Neural cell (in vitro differentiated cells): Measurements from ENCODE around the gene RECQL. TPM values are rescaled to one million over a fixed set of nuclear protein-coding genes. Genes with fewer than 3 reads are reported as not detected.

Experiments
- H2AFZ ChIP-seq: fragments of 200-600, 300-800 bp; sonication (generic), shearing (Covaris generic); 2 replicates; pipeline ENCODE4 v1.6.0; 2014; ENCODE audit warnings: low read depth, mild to moderate bottlenecking, antibody characterized with exemption, low read length, moderate library complexity
- H3F3A ChIP-seq: fragments of 200-600 bp; shearing (Covaris generic); 2 replicates; pipeline ENCODE4 v1.6.1; 2016; ENCODE audit warnings: mild to moderate bottlenecking, moderate library complexity, mixed read lengths, antibody characterized with exemption, low read length; ENCODE audit not compliant: insufficient read depth, poor library complexity, severe bottlenecking
- H3K27ac ChIP-seq: fragments of 200-600, 300-800 bp; sonication (generic), shearing (Covaris generic); 2 replicates; pipeline ENCODE4 v1.5.1; 2014; ENCODE audit warnings: mild to moderate bottlenecking, low read length, moderate library complexity
- H3K27me3 ChIP-seq: fragments of 300-800, 200-600 bp; sonication (generic), shearing (Covaris generic); 2 replicates; pipeline ENCODE4 v1.6.0; 2014; ENCODE audit warnings: mild to moderate bottlenecking, low read depth, low read length, moderate library complexity; ENCODE audit not compliant: insufficient read depth
- H3K36me3 ChIP-seq: fragments of 300-800, 200-600 bp; sonication (generic), shearing (Covaris generic); 2 replicates; pipeline ENCODE4 v1.5.1; 2014; ENCODE audit warnings: mild to moderate bottlenecking, antibody characterized with exemption, low read length, moderate library complexity; ENCODE audit not compliant: insufficient read depth
- H3K4me2 ChIP-seq: fragments of 300-800, 200-600 bp; sonication (generic), shearing (Covaris generic); 2 replicates; pipeline ENCODE4 v1.6.0; 2014; ENCODE audit warnings: mild to moderate bottlenecking, low read length
- H3K4me3 ChIP-seq: fragments of 300-800, 200-600 bp; sonication (generic), shearing (Covaris generic); 2 replicates; pipeline ENCODE4 v1.5.1; 2014; ENCODE audit warnings: mild to moderate bottlenecking, low read length, moderate library complexity
- H3K79me2 ChIP-seq: fragments of 200-600 bp; shearing (Covaris generic); replicated peaks from 2 replicates; pipeline ENCODE4 v1.6.0; 2014; ENCODE audit warnings: mild to moderate bottlenecking, low read length, moderate library complexity; ENCODE audit not compliant: insufficient read depth
- H3K9ac ChIP-seq: fragments of 300-800, 200-600 bp; sonication (generic), shearing (Covaris generic); 2 replicates; pipeline ENCODE4 v1.6.1; 2016; ENCODE audit warnings: mild to moderate bottlenecking, low read length, mixed read lengths
- H3K9me2 ChIP-seq: fragments of 200-600 bp; shearing (Covaris generic); 2 replicates; pipeline ENCODE4 v1.6.1; 2016; ENCODE audit warnings: mild to moderate bottlenecking, low read length, mixed read lengths; ENCODE audit not compliant: insufficient read depth
- H3K9me3 ChIP-seq: fragments of 200-600, 300-800 bp; sonication (generic), shearing (Covaris generic); 2 replicates; pipeline ENCODE4 v1.6.1; 2016; ENCODE audit warnings: mild to moderate bottlenecking, mixed run types, low read length, moderate library complexity, mixed read lengths
- H4K20me1 ChIP-seq: fragments of 200-600 bp; shearing (Covaris generic); 2 replicates; pipeline ENCODE4 v1.6.1; 2016; ENCODE audit warnings: mild to moderate bottlenecking, mixed run types; ENCODE audit not compliant: insufficient read depth
- EP300 ChIP-seq: fragments of 450-650 bp; conservative IDR thresholded peaks from 2 replicates; pipeline ENCODE4 v1.6.1; 2014; ENCODE audit warnings: antibody characterized with exemption, mild to moderate bottlenecking, moderate library complexity; ENCODE audit not compliant: poor library complexity, severe bottlenecking
- EZH2 ChIP-seq: fragments of 200-600, 300-800 bp; shearing (Covaris generic), sonication (generic); IDR thresholded peaks from 2 replicates; pipeline ENCODE4 v1.6.1; 2014; ENCODE audit warnings: antibody characterized with exemption, low read length, borderline replicate concordance, mild to moderate bottlenecking; ENCODE audit not compliant: insufficient read depth, poor library complexity, severe bottlenecking
- MXI1 ChIP-seq: fragments of 450-650 bp; conservative IDR thresholded peaks from 2 replicates; pipeline ENCODE4 v1.6.1; 2014; ENCODE audit warnings: antibody characterized with exemption, mild to moderate bottlenecking; ENCODE audit not compliant: poor library complexity, severe bottlenecking
- POLR2AphosphoS5 ChIP-seq: IDR thresholded peaks from 2 replicates; pipeline ENCODE4 v1.6.1; 2012
- RAD21 ChIP-seq: fragments of 450-650 bp; conservative IDR thresholded peaks from 2 replicates; pipeline ENCODE4 v1.6.1; 2014; ENCODE audit warnings: antibody characterized with exemption, mild to moderate bottlenecking, moderate library complexity
- SMC3 ChIP-seq: fragments of 450-650 bp; conservative IDR thresholded peaks from 2 replicates; pipeline ENCODE4 v1.6.1; 2014; ENCODE audit warnings: antibody characterized with exemption, mild to moderate bottlenecking, moderate library complexity; ENCODE audit not compliant: poor library complexity
- TAF1 ChIP-seq: IDR thresholded peaks from 2 replicates; pipeline ENCODE4 v1.6.1; 2012; ENCODE audit warnings: low read depth
- polyA plus RNA-seq: library from polyadenylated mRNA; depleted of rRNA; stranded (reverse); fragments of >200 nt; gene quantifications from 2 replicates; pipeline ENCODE4 v1.2.3, GENCODE V29; 2014
- TF ChIP-seq, protein P1 (sequence below): IDR thresholded peaks from 2 replicates; pipeline ENCODE4 v1.6.1; 2012; ENCODE audit warnings: borderline replicate concordance
- TF ChIP-seq, protein P2 (sequence below): fragments of 450-650 bp; IDR thresholded peaks from 2 replicates; pipeline ENCODE4 v1.5.1; 2014; ENCODE audit warnings: antibody characterized with exemption, mild to moderate bottlenecking, moderate library complexity; ENCODE audit not compliant: poor library complexity, severe bottlenecking

Gene RECQL
- polyA plus RNA-seq, 1 donor from 2014 or later: 29.2 TPM

GRCh38 chr12:21538061-21538653 lies 36.7 kb upstream of the RECQL start:
- H3K9me2 ChIP-seq: no peaks in the 10 kb centered on the region
- H3K79me2 ChIP-seq: no peaks in the 10 kb centered on the region
- H3K4me2 ChIP-seq: no peak overlapping the region
- no peaks in the 10 kb centered on the region for H3K27me3 ChIP-seq
- H3K27ac ChIP-seq: no peak overlapping the region
- no peaks in the 10 kb centered on the region for H3K36me3 ChIP-seq
- H3F3A ChIP-seq: no peaks in the 10 kb centered on the region
- no peaks in the 10 kb centered on the region for H3K9me3 ChIP-seq
- H2AFZ ChIP-seq: no peak overlapping the region
- TF ChIP-seq EZH2: no peak
- TF ChIP-seq EP300: no peak
- TF ChIP-seq, protein P1, sequence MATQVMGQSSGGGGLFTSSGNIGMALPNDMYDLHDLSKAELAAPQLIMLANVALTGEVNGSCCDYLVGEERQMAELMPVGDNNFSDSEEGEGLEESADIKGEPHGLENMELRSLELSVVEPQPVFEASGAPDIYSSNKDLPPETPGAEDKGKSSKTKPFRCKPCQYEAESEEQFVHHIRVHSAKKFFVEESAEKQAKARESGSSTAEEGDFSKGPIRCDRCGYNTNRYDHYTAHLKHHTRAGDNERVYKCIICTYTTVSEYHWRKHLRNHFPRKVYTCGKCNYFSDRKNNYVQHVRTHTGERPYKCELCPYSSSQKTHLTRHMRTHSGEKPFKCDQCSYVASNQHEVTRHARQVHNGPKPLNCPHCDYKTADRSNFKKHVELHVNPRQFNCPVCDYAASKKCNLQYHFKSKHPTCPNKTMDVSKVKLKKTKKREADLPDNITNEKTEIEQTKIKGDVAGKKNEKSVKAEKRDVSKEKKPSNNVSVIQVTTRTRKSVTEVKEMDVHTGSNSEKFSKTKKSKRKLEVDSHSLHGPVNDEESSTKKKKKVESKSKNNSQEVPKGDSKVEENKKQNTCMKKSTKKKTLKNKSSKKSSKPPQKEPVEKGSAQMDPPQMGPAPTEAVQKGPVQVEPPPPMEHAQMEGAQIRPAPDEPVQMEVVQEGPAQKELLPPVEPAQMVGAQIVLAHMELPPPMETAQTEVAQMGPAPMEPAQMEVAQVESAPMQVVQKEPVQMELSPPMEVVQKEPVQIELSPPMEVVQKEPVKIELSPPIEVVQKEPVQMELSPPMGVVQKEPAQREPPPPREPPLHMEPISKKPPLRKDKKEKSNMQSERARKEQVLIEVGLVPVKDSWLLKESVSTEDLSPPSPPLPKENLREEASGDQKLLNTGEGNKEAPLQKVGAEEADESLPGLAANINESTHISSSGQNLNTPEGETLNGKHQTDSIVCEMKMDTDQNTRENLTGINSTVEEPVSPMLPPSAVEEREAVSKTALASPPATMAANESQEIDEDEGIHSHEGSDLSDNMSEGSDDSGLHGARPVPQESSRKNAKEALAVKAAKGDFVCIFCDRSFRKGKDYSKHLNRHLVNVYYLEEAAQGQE: no peak
- no peak for TF ChIP-seq MXI1
- TF ChIP-seq, protein P2, sequence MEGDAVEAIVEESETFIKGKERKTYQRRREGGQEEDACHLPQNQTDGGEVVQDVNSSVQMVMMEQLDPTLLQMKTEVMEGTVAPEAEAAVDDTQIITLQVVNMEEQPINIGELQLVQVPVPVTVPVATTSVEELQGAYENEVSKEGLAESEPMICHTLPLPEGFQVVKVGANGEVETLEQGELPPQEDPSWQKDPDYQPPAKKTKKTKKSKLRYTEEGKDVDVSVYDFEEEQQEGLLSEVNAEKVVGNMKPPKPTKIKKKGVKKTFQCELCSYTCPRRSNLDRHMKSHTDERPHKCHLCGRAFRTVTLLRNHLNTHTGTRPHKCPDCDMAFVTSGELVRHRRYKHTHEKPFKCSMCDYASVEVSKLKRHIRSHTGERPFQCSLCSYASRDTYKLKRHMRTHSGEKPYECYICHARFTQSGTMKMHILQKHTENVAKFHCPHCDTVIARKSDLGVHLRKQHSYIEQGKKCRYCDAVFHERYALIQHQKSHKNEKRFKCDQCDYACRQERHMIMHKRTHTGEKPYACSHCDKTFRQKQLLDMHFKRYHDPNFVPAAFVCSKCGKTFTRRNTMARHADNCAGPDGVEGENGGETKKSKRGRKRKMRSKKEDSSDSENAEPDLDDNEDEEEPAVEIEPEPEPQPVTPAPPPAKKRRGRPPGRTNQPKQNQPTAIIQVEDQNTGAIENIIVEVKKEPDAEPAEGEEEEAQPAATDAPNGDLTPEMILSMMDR: no peak
- TF ChIP-seq TAF1: no peak
- no peak for TF ChIP-seq SMC3
- TF ChIP-seq POLR2AphosphoS5: no peak
- TF ChIP-seq RAD21: no peak
- H4K20me1 ChIP-seq: no peaks in the 10 kb centered on the region
- no peak overlapping the region for H3K4me3 ChIP-seq
- H3K9ac ChIP-seq: no peak overlapping the region

DNA sequence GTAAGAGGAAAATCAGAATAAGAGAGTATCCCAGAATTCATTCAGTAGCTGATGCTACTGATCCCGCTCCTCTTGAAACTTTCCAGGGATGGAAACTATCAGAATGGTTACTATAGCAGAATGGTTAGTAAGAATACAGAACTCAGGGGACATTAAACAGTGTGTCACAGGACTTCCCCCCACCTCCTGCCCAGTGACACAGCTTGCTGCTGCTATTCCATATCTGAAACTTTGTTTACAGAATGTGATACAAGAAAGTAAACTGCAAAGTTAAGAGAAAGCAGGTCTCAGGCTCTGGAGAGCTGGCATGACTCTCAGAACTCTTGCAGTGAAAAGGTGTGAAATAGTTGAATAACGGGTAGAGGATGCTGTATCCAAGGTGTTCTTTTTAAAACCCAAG lies 28.0 kb upstream of the RECQL start:
- Histone ChIP-seq H3K9ac (no peak overlapping the region), H3K9me2 (no peaks in the 10 kb centered on the region), H3K9me3 (no peaks in the 10 kb centered on the region), H3K79me2 (no peaks in the 10 kb centered on the region), H3K4me2 (no peak overlapping the region), H2AFZ (no peak overlapping the region), H3F3A (no peaks in the 10 kb centered on the region), H3K27ac (no peak overlapping the region), H4K20me1 (no peaks in the 10 kb centered on the region), H3K4me3 (no peak overlapping the region), H3K27me3 (peaks cover 34% of the 10 kb centered on the region), H3K36me3 (no peaks in the 10 kb centered on the region)
- no peak for TF ChIP-seq POLR2AphosphoS5
- no peak for TF ChIP-seq EP300
- TF ChIP-seq, protein P2: no peak
- no peak for TF ChIP-seq SMC3
- TF ChIP-seq EZH2: no peak
